A673 (cell line): ENCODE measurements around the gene EFNA3.

Source experiments
- EZH2 ChIP-seq: fragments of 200-600 bp; sonication (generic); IDR thresholded peaks from 2 replicates; pipeline ENCODE4 v1.6.1; 2017; ENCODE audit warnings: borderline replicate concordance, low read depth, mild to moderate bottlenecking, mixed read lengths, antibody characterized with exemption, low read length; ENCODE audit not compliant: poor library complexity, severe bottlenecking
- TF ChIP-seq, protein P1 (sequence below): fragments of 300-800, 200-600 bp; sonication (generic); conservative IDR thresholded peaks from 2 replicates; pipeline ENCODE4 v1.5.1; 2017; ENCODE audit warnings: low read depth, mild to moderate bottlenecking, antibody characterized with exemption, low read length, moderate library complexity, mixed read lengths

DNA sequence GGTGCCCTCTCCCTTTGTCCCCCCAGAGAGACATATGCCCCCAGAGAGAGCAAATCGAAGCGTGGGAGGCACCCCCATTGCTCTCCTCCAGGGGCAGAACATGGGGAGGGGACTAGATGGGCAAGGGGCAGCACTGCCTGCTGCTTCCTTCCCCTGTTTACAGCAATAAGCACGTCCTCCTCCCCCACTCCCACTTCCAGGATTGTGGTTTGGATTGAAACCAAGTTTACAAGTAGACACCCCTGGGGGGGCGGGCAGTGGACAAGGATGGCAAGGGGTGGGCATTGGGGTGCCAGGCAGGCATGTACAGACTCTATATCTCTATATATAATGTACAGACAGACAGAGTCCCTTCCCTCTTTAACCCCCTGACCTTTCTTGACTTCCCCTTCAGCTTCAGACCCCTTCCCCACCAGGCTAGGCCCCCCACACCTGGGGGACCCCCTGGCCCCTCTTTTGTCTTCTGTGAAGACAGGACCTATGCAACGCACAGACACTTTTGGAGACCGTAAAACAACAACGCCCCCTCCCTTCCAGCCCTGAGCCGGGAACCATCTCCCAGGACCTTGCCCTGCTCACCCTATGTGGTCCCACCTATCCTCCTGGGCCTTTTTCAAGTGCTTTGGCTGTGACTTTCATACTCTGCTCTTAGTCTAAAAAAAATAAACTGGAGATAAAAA is 8.4 kb downstream of the EFNA3 start:
- TF ChIP-seq, protein P1, sequence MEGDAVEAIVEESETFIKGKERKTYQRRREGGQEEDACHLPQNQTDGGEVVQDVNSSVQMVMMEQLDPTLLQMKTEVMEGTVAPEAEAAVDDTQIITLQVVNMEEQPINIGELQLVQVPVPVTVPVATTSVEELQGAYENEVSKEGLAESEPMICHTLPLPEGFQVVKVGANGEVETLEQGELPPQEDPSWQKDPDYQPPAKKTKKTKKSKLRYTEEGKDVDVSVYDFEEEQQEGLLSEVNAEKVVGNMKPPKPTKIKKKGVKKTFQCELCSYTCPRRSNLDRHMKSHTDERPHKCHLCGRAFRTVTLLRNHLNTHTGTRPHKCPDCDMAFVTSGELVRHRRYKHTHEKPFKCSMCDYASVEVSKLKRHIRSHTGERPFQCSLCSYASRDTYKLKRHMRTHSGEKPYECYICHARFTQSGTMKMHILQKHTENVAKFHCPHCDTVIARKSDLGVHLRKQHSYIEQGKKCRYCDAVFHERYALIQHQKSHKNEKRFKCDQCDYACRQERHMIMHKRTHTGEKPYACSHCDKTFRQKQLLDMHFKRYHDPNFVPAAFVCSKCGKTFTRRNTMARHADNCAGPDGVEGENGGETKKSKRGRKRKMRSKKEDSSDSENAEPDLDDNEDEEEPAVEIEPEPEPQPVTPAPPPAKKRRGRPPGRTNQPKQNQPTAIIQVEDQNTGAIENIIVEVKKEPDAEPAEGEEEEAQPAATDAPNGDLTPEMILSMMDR: no peak; the same call in 1 of the 2 replicates
- TF ChIP-seq EZH2: no peak
